ENCODE results near the gene NRXN2.

NRXN2 gene

DNA sequence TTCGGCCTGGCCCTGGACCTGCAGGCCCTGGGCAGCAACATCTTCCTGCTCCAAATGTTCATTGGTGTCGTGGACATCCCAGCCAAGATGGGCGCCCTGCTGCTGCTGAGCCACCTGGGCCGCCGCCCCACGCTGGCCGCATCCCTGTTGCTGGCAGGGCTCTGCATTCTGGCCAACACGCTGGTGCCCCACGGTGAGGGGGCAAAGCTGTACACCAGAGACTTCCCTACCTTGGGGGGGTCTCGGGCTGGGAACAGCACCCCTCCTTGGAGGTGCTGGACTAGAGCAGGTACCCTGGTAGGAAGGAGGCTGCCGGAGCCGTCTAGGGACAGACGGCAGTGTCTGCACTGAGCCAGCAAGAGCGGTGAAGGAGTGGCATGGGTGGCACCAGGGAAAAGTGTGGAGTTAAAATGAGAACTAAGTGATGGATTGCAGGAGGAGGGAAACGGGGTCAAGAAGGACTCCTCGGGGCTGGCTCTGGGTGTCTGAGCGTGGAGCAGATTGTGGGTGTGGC is 123.2 kb downstream of the NRXN2 start (continued):
- TF ChIP-seq, protein P1, sequence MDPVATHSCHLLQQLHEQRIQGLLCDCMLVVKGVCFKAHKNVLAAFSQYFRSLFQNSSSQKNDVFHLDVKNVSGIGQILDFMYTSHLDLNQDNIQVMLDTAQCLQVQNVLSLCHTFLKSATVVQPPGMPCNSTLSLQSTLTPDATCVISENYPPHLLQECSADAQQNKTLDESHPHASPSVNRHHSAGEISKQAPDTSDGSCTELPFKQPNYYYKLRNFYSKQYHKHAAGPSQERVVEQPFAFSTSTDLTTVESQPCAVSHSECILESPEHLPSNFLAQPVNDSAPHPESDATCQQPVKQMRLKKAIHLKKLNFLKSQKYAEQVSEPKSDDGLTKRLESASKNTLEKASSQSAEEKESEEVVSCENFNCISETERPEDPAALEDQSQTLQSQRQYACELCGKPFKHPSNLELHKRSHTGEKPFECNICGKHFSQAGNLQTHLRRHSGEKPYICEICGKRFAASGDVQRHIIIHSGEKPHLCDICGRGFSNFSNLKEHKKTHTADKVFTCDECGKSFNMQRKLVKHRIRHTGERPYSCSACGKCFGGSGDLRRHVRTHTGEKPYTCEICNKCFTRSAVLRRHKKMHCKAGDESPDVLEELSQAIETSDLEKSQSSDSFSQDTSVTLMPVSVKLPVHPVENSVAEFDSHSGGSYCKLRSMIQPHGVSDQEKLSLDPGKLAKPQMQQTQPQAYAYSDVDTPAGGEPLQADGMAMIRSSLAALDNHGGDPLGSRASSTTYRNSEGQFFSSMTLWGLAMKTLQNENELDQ (tag by site-specific recombination; IDR thresholded peaks at IDR 0.05; ENCODE audit: low read depth), result no peak

DNA sequence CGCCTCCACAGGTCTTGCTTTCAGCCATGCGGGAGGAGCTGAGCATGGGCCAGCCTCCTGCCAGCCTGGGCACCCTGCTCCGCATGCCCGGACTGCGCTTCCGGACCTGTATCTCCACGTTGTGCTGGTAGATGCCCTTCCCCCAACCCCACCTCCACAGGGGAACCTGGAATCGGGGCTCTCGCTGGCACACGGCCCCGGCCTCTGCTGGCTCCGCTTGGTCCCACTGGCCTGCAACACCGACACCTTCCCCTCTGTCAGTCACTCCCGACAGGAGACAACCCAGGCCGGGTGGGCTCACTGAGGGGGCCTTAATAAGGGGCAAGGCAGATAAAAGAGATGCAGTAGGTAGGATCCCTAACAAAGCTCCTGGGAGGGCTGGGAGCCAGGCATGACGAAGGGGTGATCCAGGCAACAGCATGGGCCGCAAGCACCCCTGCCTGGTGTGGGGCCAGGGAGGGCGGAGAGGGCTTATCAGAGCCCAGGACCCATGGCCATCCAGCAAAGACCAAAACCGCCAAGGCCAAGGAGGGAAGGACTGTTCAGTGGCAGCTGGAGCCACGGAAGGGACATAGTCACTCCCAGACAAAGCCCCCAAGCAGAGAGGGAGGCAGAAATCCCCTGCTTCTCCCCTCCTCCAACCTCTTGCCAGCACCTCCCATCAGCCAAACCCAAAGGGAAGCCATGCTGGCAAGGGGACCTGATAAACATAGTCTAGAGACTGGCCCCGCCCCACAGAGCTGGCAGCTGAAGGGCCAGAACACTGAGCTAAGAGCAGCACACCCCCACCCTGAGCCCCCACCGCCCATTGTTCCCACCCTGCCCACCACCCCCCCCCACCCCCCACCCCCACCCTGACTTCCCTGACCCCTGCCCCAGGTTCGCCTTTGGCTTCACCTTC is 124.0 kb downstream of the NRXN2 start:
- TF ChIP-seq ZNF175 (tag by site-specific recombination; IDR thresholded peaks at IDR 0.05), result no peak
- TF ChIP-seq BCL11A (tag by site-specific recombination; IDR thresholded peaks at IDR 0.05; ENCODE audit: low read depth), result no peak
- TF ChIP-seq TCF7L2 (IDR thresholded peaks at IDR 0.05; ENCODE audit: borderline replicate concordance, low read depth, low read length), result no peak
- no peak for TF ChIP-seq ZNF701 (tag by site-specific recombination; IDR thresholded peaks at IDR 0.05)
- no peak for TF ChIP-seq ZNF785 (tag by site-specific recombination; IDR thresholded peaks at IDR 0.05)
- TF ChIP-seq YY1 (tag by site-specific recombination; IDR thresholded peaks at IDR 0.05), result no peak
- TF ChIP-seq, protein P2, sequence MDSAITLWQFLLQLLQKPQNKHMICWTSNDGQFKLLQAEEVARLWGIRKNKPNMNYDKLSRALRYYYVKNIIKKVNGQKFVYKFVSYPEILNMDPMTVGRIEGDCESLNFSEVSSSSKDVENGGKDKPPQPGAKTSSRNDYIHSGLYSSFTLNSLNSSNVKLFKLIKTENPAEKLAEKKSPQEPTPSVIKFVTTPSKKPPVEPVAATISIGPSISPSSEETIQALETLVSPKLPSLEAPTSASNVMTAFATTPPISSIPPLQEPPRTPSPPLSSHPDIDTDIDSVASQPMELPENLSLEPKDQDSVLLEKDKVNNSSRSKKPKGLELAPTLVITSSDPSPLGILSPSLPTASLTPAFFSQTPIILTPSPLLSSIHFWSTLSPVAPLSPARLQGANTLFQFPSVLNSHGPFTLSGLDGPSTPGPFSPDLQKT (IDR thresholded peaks at IDR 0.05; ENCODE audit: borderline replicate concordance, low read depth, low read length), result no peak
- no peak for TF ChIP-seq EGR2 (tag by site-specific recombination; IDR thresholded peaks at IDR 0.05; ENCODE audit: low read depth)
- no peak for TF ChIP-seq ZNF596 (tag by site-specific recombination; IDR thresholded peaks at IDR 0.05)
- TF ChIP-seq ZNF114 (tag by site-specific recombination; IDR thresholded peaks at IDR 0.05), result no peak
- TF ChIP-seq SP3 (tag by site-specific recombination; IDR thresholded peaks at IDR 0.05), result no peak
- TF ChIP-seq ZNF707 (tag by site-specific recombination; IDR thresholded peaks at IDR 0.05), result no peak
- no peak for TF ChIP-seq ZNF664 (tag by site-specific recombination; IDR thresholded peaks at IDR 0.05)
- TF ChIP-seq ZNF335 (tag by site-specific recombination; conservative IDR thresholded peaks at IDR 0.05), result no peak
- CTCF ChIA-PET, result no interaction called here
- Histone ChIP-seq H3K9me3 (ENCODE audit: control insufficient read depth, insufficient read depth, low read depth, low read length) (no peaks in the 10 kb centered on the region), H3K4me1 (ENCODE audit: control insufficient read depth, insufficient read depth, low read length) (no peaks in the 10 kb centered on the region), H3K4me3 (ENCODE audit: low read depth, low read length) (no peak overlapping the region), H3K27ac (ENCODE audit: extremely low read depth, low read depth, low read length) (no peak overlapping the region), H3K36me3 (ENCODE audit: control insufficient read depth in 2 of 2, insufficient read depth in 1 of 2, low read length in 2 of 2) (no peaks in the 10 kb centered on the region)
- POLR2A ChIA-PET, result no interaction called here

DNA sequence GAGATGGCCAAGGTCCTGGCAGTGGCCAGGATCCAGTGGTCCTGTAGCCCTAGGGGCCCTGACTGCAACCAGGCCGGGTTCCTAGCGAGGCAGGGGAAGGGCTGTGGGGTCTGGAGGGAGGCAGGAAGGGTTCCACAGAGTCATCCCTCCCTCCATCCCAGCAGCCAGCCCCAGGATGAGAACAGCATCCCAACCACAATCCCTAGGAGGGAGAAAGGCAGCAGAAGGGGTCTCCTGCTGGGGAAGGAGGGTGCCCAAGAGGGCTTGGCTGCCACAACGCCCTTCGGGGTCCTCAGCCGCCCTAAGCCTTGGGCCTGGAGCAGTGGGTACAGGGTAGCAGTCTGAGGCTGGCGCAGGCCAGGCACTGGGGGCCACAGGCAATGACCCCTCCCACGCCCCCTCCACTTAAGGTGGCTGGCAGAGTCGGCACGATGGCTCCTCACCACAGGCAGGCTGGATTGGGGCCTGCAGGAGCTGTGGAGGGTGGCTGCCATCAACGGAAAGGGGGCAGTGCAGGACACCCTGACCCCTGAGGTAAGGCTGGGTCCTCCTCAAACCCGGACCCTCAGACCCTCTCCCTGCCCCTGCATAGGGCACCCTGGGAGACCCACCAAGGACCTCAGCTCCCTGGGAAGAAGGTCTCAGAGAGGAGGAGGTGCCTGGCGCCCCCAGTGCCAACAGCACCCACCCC is 124.7 kb downstream of the NRXN2 start:
- Histone ChIP-seq H3K4me1 (ENCODE audit: control insufficient read depth, insufficient read depth, low read length) (no peaks in the 10 kb centered on the region), H3K9me3 (ENCODE audit: control insufficient read depth, insufficient read depth, low read depth, low read length) (no peaks in the 10 kb centered on the region), H3K4me3 (ENCODE audit: low read depth, low read length) (no peak overlapping the region), H3K27ac (ENCODE audit: extremely low read depth, low read depth, low read length) (no peak overlapping the region), H3K36me3 (ENCODE audit: control insufficient read depth in 2 of 2, insufficient read depth in 1 of 2, low read length in 2 of 2) (no peaks in the 10 kb centered on the region)
- ChIA-PET CTCF (no interaction called here), POLR2A (no interaction called here)
- TF ChIP-seq ZNF211 (tag by site-specific recombination; IDR thresholded peaks at IDR 0.05; ENCODE audit: low read depth) (no peak), TRIM28 (IDR thresholded peaks at IDR 0.05; ENCODE audit: borderline replicate concordance, low read length) (no peak)
